ENCODE results near the gene MAS1L. TPM values are rescaled to one million over a fixed set of nuclear protein-coding genes. Genes with fewer than 3 reads are reported as not detected.
A peak's percentile ranks its signal among the peaks of the same experiment; 100 is the strongest.

MAS1L gene
- total RNA-seq, 1 experiment from 2014 or later: not detected

GRCh38 chr6:29502181-29502580 is 14.4 kb upstream of the MAS1L start:
- CTCF ChIA-PET: interaction anchor here (0.5 to 1.1 kb wide), 2 partner anchors 217 to 312 kb away, joined by 3 read pairs; no protein-coding TSS in a partner anchor
- intact Hi-C loops (cut with micrococcal nuclease): no loop called here
- H3K4me3 Mint-ChIP-seq (ENCODE audit: unreplicated experiment): no peak overlapping the region
- DNase-seq (ENCODE audit: unreplicated experiment): peak; percentile 8
- no TSS peak for BruUV-seq (replicated peaks)
- TF ChIP-seq, protein P1, sequence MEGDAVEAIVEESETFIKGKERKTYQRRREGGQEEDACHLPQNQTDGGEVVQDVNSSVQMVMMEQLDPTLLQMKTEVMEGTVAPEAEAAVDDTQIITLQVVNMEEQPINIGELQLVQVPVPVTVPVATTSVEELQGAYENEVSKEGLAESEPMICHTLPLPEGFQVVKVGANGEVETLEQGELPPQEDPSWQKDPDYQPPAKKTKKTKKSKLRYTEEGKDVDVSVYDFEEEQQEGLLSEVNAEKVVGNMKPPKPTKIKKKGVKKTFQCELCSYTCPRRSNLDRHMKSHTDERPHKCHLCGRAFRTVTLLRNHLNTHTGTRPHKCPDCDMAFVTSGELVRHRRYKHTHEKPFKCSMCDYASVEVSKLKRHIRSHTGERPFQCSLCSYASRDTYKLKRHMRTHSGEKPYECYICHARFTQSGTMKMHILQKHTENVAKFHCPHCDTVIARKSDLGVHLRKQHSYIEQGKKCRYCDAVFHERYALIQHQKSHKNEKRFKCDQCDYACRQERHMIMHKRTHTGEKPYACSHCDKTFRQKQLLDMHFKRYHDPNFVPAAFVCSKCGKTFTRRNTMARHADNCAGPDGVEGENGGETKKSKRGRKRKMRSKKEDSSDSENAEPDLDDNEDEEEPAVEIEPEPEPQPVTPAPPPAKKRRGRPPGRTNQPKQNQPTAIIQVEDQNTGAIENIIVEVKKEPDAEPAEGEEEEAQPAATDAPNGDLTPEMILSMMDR (IDR thresholded peaks at IDR 0.05; ENCODE audit: unreplicated experiment): no peak
- peaks cover 31% of the 10 kb centered on the region for H3K27me3 Mint-ChIP-seq (ENCODE audit: insufficient read depth, unreplicated experiment)
- no peaks in the 10 kb centered on the region for H3K36me3 Mint-ChIP-seq (ENCODE audit: insufficient read depth, unreplicated experiment)
- peaks cover 6% of the 10 kb centered on the region for H3K4me1 Mint-ChIP-seq (ENCODE audit: insufficient read depth, unreplicated experiment)
- no peaks in the 10 kb centered on the region for H3K9me3 Mint-ChIP-seq (ENCODE audit: unreplicated experiment)
- POLR2A ChIA-PET: interaction anchor here (0.6 kb wide), 1 partner anchor 97 kb away, joined by 3 read pairs; no protein-coding TSS in a partner anchor
- no peak overlapping the region for H3K27ac Mint-ChIP-seq (ENCODE audit: low read depth, unreplicated experiment)

- peaks cover 37% of the 10 kb centered on the region for H3K27me3 Mint-ChIP-seq (ENCODE audit: insufficient read depth, unreplicated experiment)
- BruUV-seq (replicated peaks): no TSS peak
- CTCF ChIA-PET: no interaction called here
Measured at GRCh38 chr6:29501106-29501505, 13.3 kb upstream of the MAS1L start.

GRCh38 chr6:29500594-29500993 is 12.8 kb upstream of the MAS1L start:
- no TSS peak for BruUV-seq (replicated peaks)
- H3K27ac Mint-ChIP-seq (ENCODE audit: low read depth, unreplicated experiment): no peak overlapping the region

More at GRCh38 chr6:29501106-29501505, 13.3 kb upstream of the MAS1L start:
- H3K4me1 Mint-ChIP-seq (ENCODE audit: insufficient read depth, unreplicated experiment): peaks cover 6% of the 10 kb centered on the region
- intact Hi-C loops (cut with micrococcal nuclease): no loop called here
- no peaks in the 10 kb centered on the region for H3K36me3 Mint-ChIP-seq (ENCODE audit: insufficient read depth, unreplicated experiment)
- DNase-seq (ENCODE audit: unreplicated experiment): no peak
- no peak overlapping the region for H3K27ac Mint-ChIP-seq (ENCODE audit: low read depth, unreplicated experiment)
- TF ChIP-seq, protein P1 (IDR thresholded peaks at IDR 0.05; ENCODE audit: unreplicated experiment): no peak
- H3K4me3 Mint-ChIP-seq (ENCODE audit: unreplicated experiment): no peak overlapping the region
- POLR2A ChIA-PET: no interaction called here
- H3K9me3 Mint-ChIP-seq (ENCODE audit: unreplicated experiment): no peaks in the 10 kb centered on the region

DNA sequence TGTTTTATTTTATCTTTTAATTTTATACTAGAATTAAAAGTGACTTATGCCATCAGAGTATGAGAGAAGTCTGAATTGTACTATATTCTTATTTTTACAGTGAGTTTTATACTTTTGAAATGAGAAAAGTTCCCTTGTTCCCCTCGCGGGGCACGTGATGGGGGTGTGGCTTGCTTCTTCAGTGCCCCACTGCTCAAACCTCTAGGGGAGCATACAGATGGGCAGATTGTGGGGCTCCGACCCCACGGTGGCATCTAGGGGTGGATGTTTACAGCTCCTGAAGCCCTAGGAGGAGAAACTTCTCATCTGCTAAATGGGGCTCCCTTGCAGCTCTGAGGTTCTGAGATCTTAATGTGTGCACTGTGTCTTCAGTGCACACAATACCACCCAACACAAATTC is 11.9 kb upstream of the MAS1L start:
- CTCF ChIA-PET: interaction anchor here (0.6 kb wide), 1 partner anchor 620 kb away, joined by 3 read pairs; no protein-coding TSS in a partner anchor
- Mint-ChIP-seq H3K9me3 (ENCODE audit: unreplicated experiment) (no peaks in the 10 kb centered on the region), H3K4me3 (ENCODE audit: unreplicated experiment) (no peak overlapping the region), H3K36me3 (ENCODE audit: insufficient read depth, unreplicated experiment) (no peaks in the 10 kb centered on the region), H3K27me3 (ENCODE audit: insufficient read depth, unreplicated experiment) (peaks cover 51% of the 10 kb centered on the region), H3K27ac (ENCODE audit: low read depth, unreplicated experiment) (no peak overlapping the region), H3K4me1 (ENCODE audit: insufficient read depth, unreplicated experiment) (peaks cover 6% of the 10 kb centered on the region)
- TF ChIP-seq, protein P1 (IDR thresholded peaks at IDR 0.05; ENCODE audit: unreplicated experiment): no peak
- DNase-seq (ENCODE audit: unreplicated experiment): no peak
- POLR2A ChIA-PET: no interaction called here
- no TSS peak for BruUV-seq (replicated peaks)
- intact Hi-C loops (cut with micrococcal nuclease): no loop called here

More at GRCh38 chr6:29500594-29500993, 12.8 kb upstream of the MAS1L start:
- TF ChIP-seq, protein P1 (IDR thresholded peaks at IDR 0.05; ENCODE audit: unreplicated experiment): no peak
- Mint-ChIP-seq H3K4me1 (ENCODE audit: insufficient read depth, unreplicated experiment) (peaks cover 6% of the 10 kb centered on the region), H3K9me3 (ENCODE audit: unreplicated experiment) (no peaks in the 10 kb centered on the region), H3K27me3 (ENCODE audit: insufficient read depth, unreplicated experiment) (peaks cover 42% of the 10 kb centered on the region), H3K36me3 (ENCODE audit: insufficient read depth, unreplicated experiment) (no peaks in the 10 kb centered on the region), H3K4me3 (ENCODE audit: unreplicated experiment) (no peak overlapping the region)
- CTCF ChIA-PET: no interaction called here
- POLR2A ChIA-PET: no interaction called here
- DNase-seq (ENCODE audit: unreplicated experiment): no peak
- intact Hi-C loops (cut with micrococcal nuclease): no loop called here

All from MCF 10A (cell line).